ENCODE data around the gene ADPGK.

Gene ADPGK

GRCh38 chr15:72785432-72785831 lies 1.9 kb upstream of the ADPGK start:
- no peak for DNase-seq (ENCODE audit: low spot score)
- in situ Hi-C loops (cut with MboI; ENCODE audit: low pct_unique_long_range_greater_than_20kb, low sequenced_read_pairs, unreplicated experiment), result no loop called here
- no peak for TF ChIP-seq CTCF (IDR thresholded peaks at IDR 0.05; ENCODE audit: extremely low read depth, insufficient read depth, missing control alignments)

- in situ Hi-C loops (cut with MboI; ENCODE audit: low pct_unique_long_range_greater_than_20kb, low sequenced_read_pairs, unreplicated experiment), result no loop called here
- no peak for DNase-seq (ENCODE audit: low spot score)
- no peak for TF ChIP-seq CTCF (IDR thresholded peaks at IDR 0.05; ENCODE audit: extremely low read depth, insufficient read depth, missing control alignments)
These were observed 908 bp upstream of the ADPGK start for GRCh38 chr15:72784456-72784876.

- TF ChIP-seq CTCF (IDR thresholded peaks at IDR 0.05; ENCODE audit: extremely low read depth, insufficient read depth, missing control alignments), result peak; percentile 24
- DNase-seq (ENCODE audit: low spot score), result peak; percentile 77
- in situ Hi-C loops (cut with MboI; ENCODE audit: low pct_unique_long_range_greater_than_20kb, low sequenced_read_pairs, unreplicated experiment), result no loop called here
These were observed 436 bp downstream of the ADPGK start for GRCh38 chr15:72783004-72783639.

GRCh38 chr15:72782274-72783003 lies 1.1 kb downstream of the ADPGK start:
- TF ChIP-seq CTCF (IDR thresholded peaks at IDR 0.05; ENCODE audit: extremely low read depth, insufficient read depth, missing control alignments), result no peak
- DNase-seq (ENCODE audit: low spot score), result no peak
- in situ Hi-C loops (cut with MboI; ENCODE audit: low pct_unique_long_range_greater_than_20kb, low sequenced_read_pairs, unreplicated experiment), result no loop called here

GRCh38 chr15:72781631-72782030 lies 1.9 kb downstream of the ADPGK start:
- no peak for DNase-seq (ENCODE audit: low spot score)
- TF ChIP-seq CTCF (IDR thresholded peaks at IDR 0.05; ENCODE audit: extremely low read depth, insufficient read depth, missing control alignments), result no peak
- in situ Hi-C loops (cut with MboI; ENCODE audit: low pct_unique_long_range_greater_than_20kb, low sequenced_read_pairs, unreplicated experiment), result no loop called here

GRCh38 chr15:72778796-72779195 lies 4.8 kb downstream of the ADPGK start:
- in situ Hi-C loops (cut with MboI; ENCODE audit: low pct_unique_long_range_greater_than_20kb, low sequenced_read_pairs, unreplicated experiment), result loop anchor here (10.0 kb wide), 1 partner anchor 54 kb away; no protein-coding TSS in a partner anchor
- TF ChIP-seq CTCF (IDR thresholded peaks at IDR 0.05; ENCODE audit: extremely low read depth, insufficient read depth, missing control alignments), result no peak
- no peak for DNase-seq (ENCODE audit: low spot score)
